Uterus (tissue), 2 donors: ENCODE results near the gene STX4.

ENCODE experiments used
- CTCF ChIP-seq, 4 experiments: fragments of 200-600 bp in 2 of 4; fragments of 450-650 bp in 2 of 4; sonication (generic) in 2 of 4; IDR thresholded peaks; one replicate each; pipeline ENCODE4 v1.5.1; 2016 to 2019; ENCODE audit warnings: antibody characterized with exemption in 4 of 4, mild to moderate bottlenecking in 2 of 4, moderate library complexity in 1 of 4
- POLR2A ChIP-seq, 2 donors: fragments of 450-650 bp; IDR thresholded peaks; one replicate each; pipeline ENCODE4 v1.6.1; 2016; ENCODE audit warnings: antibody characterized with exemption in 2 of 2, mild to moderate bottlenecking in 1 of 2, moderate library complexity in 1 of 2

DNA sequence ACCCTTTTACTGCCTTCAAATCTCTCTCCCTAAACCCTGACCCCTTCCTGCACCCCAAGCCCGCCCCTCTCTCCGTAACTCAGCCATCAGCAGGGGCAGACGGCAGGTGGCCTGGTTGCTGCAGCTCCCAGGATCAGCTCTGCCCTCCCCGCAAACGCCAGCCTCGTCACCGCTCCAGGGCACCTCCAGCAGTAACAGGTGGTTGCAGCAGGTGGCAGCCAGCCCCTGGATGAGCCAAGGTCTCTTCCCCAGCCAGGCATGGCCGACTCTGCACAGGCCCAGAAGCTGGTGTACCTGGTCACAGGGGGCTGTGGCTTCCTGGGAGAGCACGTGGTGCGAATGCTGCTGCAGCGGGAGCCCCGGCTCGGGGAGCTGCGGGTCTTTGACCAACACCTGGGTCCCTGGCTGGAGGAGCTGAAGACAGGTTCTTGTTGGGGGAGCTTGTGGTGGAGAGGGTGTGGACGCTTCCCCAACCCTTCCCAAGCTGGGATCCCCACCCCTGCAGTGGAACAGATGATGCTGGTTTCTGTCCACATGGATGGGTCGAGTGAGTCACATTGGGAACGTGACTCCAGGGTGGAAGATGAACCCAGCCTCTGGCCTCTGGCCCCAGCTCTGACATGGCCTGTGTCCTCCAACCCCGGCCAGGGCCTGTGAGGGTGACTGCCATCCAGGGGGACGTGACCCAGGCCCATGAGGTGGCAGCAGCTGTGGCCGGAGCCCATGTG is 47.8 kb upstream of the STX4 start:
- TF ChIP-seq POLR2A (IDR thresholded peaks at IDR 0.05) (no peak), CTCF (IDR thresholded peaks at IDR 0.05) (peak in 1 of 4 experiments; percentile 13)
